NCI-H2196 (cell line): ENCODE measurements around the gene SUGP2.

ENCODE experiments used
- DNase-seq: peaks from one replicate; lab custom pipeline; 2025; ENCODE audit not compliant: unreplicated experiment; lab: John Stamatoyannopoulos, UW

The SUGP2 gene

GRCh38 chr19:19033426-19034203, at the start of gene SUGP2, which contains the start of gene ARMC6:
Gene SUGP2 (minus strand): TSS chr19:19033517. CDS start chr19:19031071, 2,446 bp downstream.
Gene ARMC6 (plus strand): TSS chr19:19033603. CDS start chr19:19034210, 607 bp downstream.
- peak; percentile 90 for DNase-seq

- DNase-seq, result no peak
Observed at GRCh38 chr19:19081642-19082151, 48.4 kb upstream of the SUGP2 start.

GRCh38 chr19:19079571-19079970, 46.3 kb upstream of the SUGP2 start:
- DNase-seq, result no peak

GRCh38 chr19:19078801-19079200, 45.5 kb upstream of the SUGP2 start:
- DNase-seq, result no peak

- DNase-seq, result no peak
Observed at GRCh38 chr19:19077103-19077502, 43.8 kb upstream of the SUGP2 start.

GRCh38 chr19:19076476-19076875, 43.2 kb upstream of the SUGP2 start:
- no peak for DNase-seq

- no peak for DNase-seq
Observed at GRCh38 chr19:19075126-19075525, 41.8 kb upstream of the SUGP2 start.

GRCh38 chr19:19074196-19074882, 41.0 kb upstream of the SUGP2 start:
- no peak for DNase-seq

- DNase-seq, result no peak
Observed at GRCh38 chr19:19071897-19072296, 38.6 kb upstream of the SUGP2 start.

- DNase-seq, result no peak
Observed at GRCh38 chr19:19068659-19069654, 35.6 kb upstream of the SUGP2 start.

- no peak for DNase-seq
Observed at GRCh38 chr19:19067276-19068072, 34.2 kb upstream of the SUGP2 start.

GRCh38 chr19:19064811-19065745, 31.8 kb upstream of the SUGP2 start:
- DNase-seq, result no peak

GRCh38 chr19:19064098-19064722, 30.9 kb upstream of the SUGP2 start:
- no peak for DNase-seq

GRCh38 chr19:19063183-19064097, 30.1 kb upstream of the SUGP2 start, which contains the start of gene SLC25A42:
Gene SLC25A42 (plus strand): TSS chr19:19063994. CDS start chr19:19096125, 32,131 bp downstream.
- peak; percentile 99 for DNase-seq

- DNase-seq, result peak; percentile 72
Observed at GRCh38 chr19:19062454-19063182, 29.3 kb upstream of the SUGP2 start.

GRCh38 chr19:19061506-19061905, 28.2 kb upstream of the SUGP2 start:
- DNase-seq, result peak; percentile 80
